ENCODE data around the gene TNS3.

- TF ChIP-seq EZH2 (IDR thresholded peaks at IDR 0.05; ENCODE audit: borderline replicate concordance, insufficient read depth, low read depth, low read length, poor library complexity, severe bottlenecking) (no peak), CTCF (IDR thresholded peaks at IDR 0.05) (no peak)
These were observed 295.9 kb downstream of the TNS3 start for GRCh38 chr7:47285860-47286491.

Data from B cell (primary cell).